HCT116 (cell line): ENCODE data around the gene FYCO1. TPM values are rescaled to one million over a fixed set of nuclear protein-coding genes. Genes with fewer than 3 reads are reported as not detected.

Experiments used
- ATAC-seq: fragments of 200-7000 bp; cut with Tn5 transposase; 2 replicates; pipeline ENCODE4 v1.9.1; 2020; ENCODE audit warnings: mild to moderate bottlenecking, moderate library complexity
- BruUV-seq: library from RNA; stranded (reverse); fragments of 400-500 nt; replicated peaks from 2 replicates; lab custom pipeline; 2021; lab: Mats Ljungman, UMichigan
- CTCF ChIA-PET: fragments of 300-600 bp; sonication (Branson Sonifier 250); formaldehyde crosslinking; loops from one replicate; lab custom pipeline; 2021; ENCODE audit warnings: antibody characterized with exemption; lab: Charles Lee
- POLR2A ChIA-PET: fragments of 300-600, 350-600 bp; sonication (Branson Sonifier 250); formaldehyde crosslinking; loops from one replicate; lab custom pipeline; 2021; ENCODE audit warnings: antibody characterized with exemption; lab: Charles Lee
- RAD21 ChIA-PET, 2 experiments: fragments of 300-600 bp; sonication (Branson Sonifier 250); formaldehyde crosslinking; loops; one replicate each; lab custom pipeline; 2023; ENCODE audit warnings: low total read pairs in 2 of 2; ENCODE audit not compliant: uncharacterized antibody in 2 of 2, unreplicated experiment in 2 of 2, low non-redundant PET in 1 of 2; lab: Charles Lee
- DNase-seq: peaks from one replicate; pipeline ENCODE4 v3.0.0-alpha.2; 2010; ENCODE audit warnings: low read depth, low spot score
- H2AFZ ChIP-seq: fragments of 200-600 bp; shearing (Covaris generic), sonication (generic); 2 replicates; pipeline ENCODE4 v1.6.1; 2017; ENCODE audit warnings: low read depth, mixed run types, mixed read lengths, antibody characterized with exemption, low read length; ENCODE audit not compliant: poor library complexity, severe bottlenecking
- H3K27ac ChIP-seq: 2 replicates; pipeline ENCODE4 v1.5.1; 2012; ENCODE audit warnings: low read depth, low read length
- H3K27me3 ChIP-seq: fragments of 200-600 bp; sonication (generic); 2 replicates; pipeline ENCODE4 v1.6.1; 2016; ENCODE audit warnings: mixed run types, low read length, mixed read lengths; ENCODE audit not compliant: insufficient read depth
- H3K36me3 ChIP-seq, 2 experiments: fragments of 200-500 bp in 1 of 2; fragments of 200-600 bp in 1 of 2; sonication (Bioruptor generic) in 1 of 2; sonication (generic) in 1 of 2; 2 replicates each; pipeline versions ENCODE4 v1.5.1 to v1.6.1; 2014 to 2016; ENCODE audit warnings: low read length in 2 of 2, inconsistent platforms in 1 of 2, mixed read lengths in 1 of 2, mixed run types in 1 of 2; ENCODE audit not compliant: insufficient read depth in 2 of 2, control insufficient read depth in 1 of 2
- H3K4me1 ChIP-seq, 2 experiments: fragments of 200-600 bp in 1 of 2; sonication (generic) in 1 of 2; 2 replicates each; pipeline versions ENCODE4 v1.5.1 to v1.6.1; 2012 to 2017; ENCODE audit warnings: low read length in 2 of 2, inconsistent platforms in 1 of 2, mild to moderate bottlenecking in 1 of 2, mixed read lengths in 1 of 2, mixed run types in 1 of 2, moderate library complexity in 1 of 2; ENCODE audit not compliant: insufficient read depth in 2 of 2, control insufficient read depth in 1 of 2
- H3K4me2 ChIP-seq: fragments of 200-600 bp; sonication (generic); 2 replicates; pipeline ENCODE4 v1.6.1; 2017; ENCODE audit warnings: mixed run types, low read length, mixed read lengths
- H3K4me3 ChIP-seq, 2 experiments: fragments of 200-600 bp in 1 of 2; sonication (generic) in 1 of 2; replicated peaks in 1 of 2; 2 replicates each; pipeline ENCODE4 v1.5.1; 2011 to 2016; ENCODE audit warnings: low read length in 2 of 2, control low read depth in 1 of 2, low read depth in 1 of 2, mild to moderate bottlenecking in 1 of 2, mixed read lengths in 1 of 2, mixed run types in 1 of 2
- H3K79me2 ChIP-seq: fragments of 200-600 bp; sonication (generic); 2 replicates; pipeline ENCODE4 v1.6.1; 2017; ENCODE audit warnings: mild to moderate bottlenecking, mixed run types, low read length, moderate library complexity, mixed read lengths; ENCODE audit not compliant: insufficient read depth
- H3K9ac ChIP-seq: fragments of 200-600 bp; sonication (generic); 2 replicates; pipeline ENCODE4 v1.6.1; 2016; ENCODE audit warnings: low read length, mixed read lengths
- H3K9me2 ChIP-seq: fragments of 200-600 bp; sonication (generic), shearing (Covaris generic); 2 replicates; pipeline ENCODE4 v1.6.1; 2017; ENCODE audit warnings: mixed run types, mild to moderate bottlenecking, moderate library complexity; ENCODE audit not compliant: insufficient read depth
- H3K9me3 ChIP-seq, 2 experiments: fragments of 200-500 bp in 1 of 2; fragments of 200-600 bp in 1 of 2; sonication (Bioruptor generic) in 1 of 2; sonication (generic) in 1 of 2; 2 replicates each; pipeline ENCODE4 v1.6.1; 2014 to 2017; ENCODE audit warnings: low read length in 2 of 2, mixed read lengths in 2 of 2, inconsistent platforms in 1 of 2, low read depth in 1 of 2, mild to moderate bottlenecking in 1 of 2, mixed run types in 1 of 2, moderate library complexity in 1 of 2; ENCODE audit not compliant: control insufficient read depth in 1 of 2, insufficient read depth in 1 of 2
- H4K20me1 ChIP-seq: fragments of 200-600 bp; sonication (generic), shearing (Covaris generic); 2 replicates; pipeline ENCODE4 v1.6.1; 2017; ENCODE audit warnings: mixed run types, mild to moderate bottlenecking, moderate library complexity; ENCODE audit not compliant: insufficient read depth
- JUND ChIP-seq: IDR thresholded peaks from 2 replicates; pipeline ENCODE4 v1.6.1; 2012
- REST ChIP-seq: IDR thresholded peaks from 2 replicates; pipeline ENCODE4 v1.6.1; 2012; ENCODE audit warnings: low read depth
- SRF ChIP-seq: IDR thresholded peaks from 2 replicates; pipeline ENCODE4 v1.6.1; 2012; ENCODE audit warnings: low read depth
- intact Hi-C: fragments of 100-400 bp; cut with micrococcal nuclease; formaldehyde crosslinking; loops from 2 replicates; pipeline ENCODE4 v1.10.0; 2022
- total RNA-seq: library from RNA; stranded (reverse); gene quantifications from one replicate; pipeline ENCODE4 v1.2.1, GENCODE V29; 2021; ENCODE audit not compliant: unreplicated experiment

FYCO1 gene
- total RNA-seq, 1 experiment from 2014 or later: 15.8 TPM

- Histone ChIP-seq H3K4me1 (peaks cover 0 to 6% of the 10 kb centered on the region in 2 experiments; a peak in 1 of 4 replicates), H3K9ac (no peak overlapping the region), H3K79me2 (no peaks in the 10 kb centered on the region), H3K9me2 (no peaks in the 10 kb centered on the region), H3K36me3 (peaks cover 2 to 3% of the 10 kb centered on the region in 2 experiments; a peak in 1 of 4 replicates), H2AFZ (no peak overlapping the region), H4K20me1 (no peaks in the 10 kb centered on the region), H3K4me2 (no peak overlapping the region), H3K9me3 (no peaks in the 10 kb centered on the region), H3K27ac (no peak overlapping the region), H3K4me3 (no peak overlapping the region), H3K27me3 (no peaks in the 10 kb centered on the region)
- DNase-seq: no peak
- TF ChIP-seq SRF: no peak
- no peak for TF ChIP-seq REST
- no peak for TF ChIP-seq JUND
- RAD21 ChIA-PET: no interaction called here
- no peak for ATAC-seq
- CTCF ChIA-PET: interaction anchor here (1.2 to 2.7 kb wide), 2 partner anchors 137 kb away, joined by 3 to 38 read pairs; no protein-coding TSS in a partner anchor
- no TSS peak for BruUV-seq
- POLR2A ChIA-PET: no interaction called here
- intact Hi-C loops: no loop called here
Measured at GRCh38 chr3:45940781-45941365, 54.8 kb downstream of the FYCO1 start.
